Tibial nerve (tissue), 4 donors: ENCODE data around the gene SLC35A1. TPM values are rescaled to one million over a fixed set of nuclear protein-coding genes. Genes with fewer than 3 reads are reported as not detected.

ENCODE experiments used
- DNase-seq, 2 donors: peaks; one replicate each; pipeline ENCODE4 v3.0.0-alpha.2; 2019; ENCODE audit warnings: low spot score in 2 of 2
- H3K27ac ChIP-seq, 4 donors: fragments of 200-600 bp; sonication (generic) in 3 of 4; one replicate each; pipeline ENCODE4 v1.5.1; 2017 to 2019; ENCODE audit warnings: mild to moderate bottlenecking in 1 of 4
- H3K27me3 ChIP-seq, 2 donors: fragments of 200-600 bp; sonication (generic) in 1 of 2; one replicate each; pipeline versions ENCODE4 v1.5.1 to v1.6.0; 2017 to 2019
- H3K36me3 ChIP-seq, 3 donors: fragments of 200-600 bp; sonication (generic); one replicate each; pipeline ENCODE4 v1.5.1; 2018 to 2019
- H3K4me1 ChIP-seq, 4 donors: fragments of 200-600 bp; sonication (generic) in 3 of 4; one replicate each; pipeline ENCODE4 v1.5.1; 2017 to 2019
- H3K4me3 ChIP-seq, 4 donors: fragments of 200-600 bp; sonication (generic) in 3 of 4; one replicate each; pipeline ENCODE4 v1.5.1; 2017 to 2019; ENCODE audit warnings: mild to moderate bottlenecking in 1 of 4, moderate library complexity in 1 of 4
- H3K9me3 ChIP-seq, 4 donors: fragments of 200-600 bp; sonication (generic) in 3 of 4; one replicate each; pipeline ENCODE4 v1.5.1; 2017 to 2019
- EP300 ChIP-seq, 2 donors: sonication (generic); formaldehyde crosslinking; IDR thresholded peaks; one replicate each; pipeline ENCODE4 v1.6.1; 2017; ENCODE audit warnings: antibody characterized with exemption in 2 of 2, mild to moderate bottlenecking in 1 of 2
- POLR2A ChIP-seq, 2 donors: fragments of 450-650 bp; IDR thresholded peaks; one replicate each; pipeline ENCODE4 v1.6.1; 2017; ENCODE audit warnings: antibody characterized with exemption in 2 of 2, mild to moderate bottlenecking in 2 of 2, moderate library complexity in 2 of 2
- WGBS, 2 donors: methylation state at CpG; one replicate each; pipeline ENCODE4 v1.1.5; 2018; 5-methylcytosine and 5-hydroxymethylcytosine counted together
- total RNA-seq, 4 donors: library from RNA; depleted of rRNA; stranded (reverse); fragments of >200 nt; gene quantifications; one replicate each; pipeline ENCODE4 v1.1.0, GENCODE V29; 2016
- TF ChIP-seq, protein P1 (sequence below), 5 experiments: fragments of 200-600 bp in 3 of 5; fragments of 450-650 bp in 2 of 5; sonication (generic) in 3 of 5; IDR thresholded peaks; one replicate each; pipeline ENCODE4 v1.5.1; 2016 to 2019; ENCODE audit warnings: antibody characterized with exemption in 5 of 5, mild to moderate bottlenecking in 3 of 5, moderate library complexity in 2 of 5

SLC35A1 gene, protein sequence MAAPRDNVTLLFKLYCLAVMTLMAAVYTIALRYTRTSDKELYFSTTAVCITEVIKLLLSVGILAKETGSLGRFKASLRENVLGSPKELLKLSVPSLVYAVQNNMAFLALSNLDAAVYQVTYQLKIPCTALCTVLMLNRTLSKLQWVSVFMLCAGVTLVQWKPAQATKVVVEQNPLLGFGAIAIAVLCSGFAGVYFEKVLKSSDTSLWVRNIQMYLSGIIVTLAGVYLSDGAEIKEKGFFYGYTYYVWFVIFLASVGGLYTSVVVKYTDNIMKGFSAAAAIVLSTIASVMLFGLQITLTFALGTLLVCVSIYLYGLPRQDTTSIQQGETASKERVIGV
- 10 to 100 TPM; 23.7 to 35.8 (median 26.3) TPM for total RNA-seq

DNA sequence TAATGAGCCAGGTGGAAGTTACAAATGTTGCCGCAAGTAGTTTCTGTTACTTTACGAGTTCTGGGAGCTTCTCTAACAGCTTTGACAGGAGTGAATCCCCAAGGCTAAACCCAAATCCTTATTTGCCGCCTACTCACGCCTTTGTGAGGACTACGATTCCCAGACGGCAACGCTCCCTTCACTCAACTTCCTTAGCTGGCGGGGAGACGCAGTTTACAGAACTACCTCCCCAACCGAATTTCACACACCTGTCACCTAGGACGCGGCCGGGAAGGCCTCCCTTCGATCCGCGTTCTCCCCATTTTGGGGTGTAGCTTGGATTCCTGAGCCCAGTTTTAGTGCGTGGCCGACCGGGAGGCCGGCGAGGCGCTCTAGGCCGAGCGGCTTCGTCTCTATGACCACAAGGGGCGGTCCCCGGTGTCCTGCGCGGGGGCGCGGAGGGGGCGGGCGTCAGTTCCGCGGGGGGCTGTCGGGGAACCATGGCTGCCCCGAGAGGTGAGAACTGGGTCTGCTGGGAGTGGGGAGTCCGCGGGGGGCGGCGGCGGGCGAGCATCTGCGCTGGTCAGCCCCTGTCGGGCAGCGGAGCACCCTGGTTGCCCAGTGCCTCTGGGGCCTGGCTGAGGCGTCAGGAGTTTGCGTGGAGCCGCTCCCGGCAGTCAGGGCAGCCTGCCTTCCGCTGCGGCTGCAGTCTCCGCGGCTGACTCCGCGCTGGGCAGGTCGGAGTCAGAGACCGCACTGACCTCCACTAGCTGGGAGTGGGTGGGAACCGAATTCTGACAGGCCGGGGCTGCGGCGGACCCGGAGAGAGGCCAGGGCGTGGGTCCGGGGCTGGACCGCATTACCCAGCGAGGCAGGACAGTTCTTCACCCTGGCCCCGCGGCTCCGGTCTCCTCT is at the start of gene SLC35A1:
TSS of gene SLC35A1 (plus strand) at position 450 of the 894 bp plus-strand sequence. CDS start at position 480, 30 bp downstream.
- 1% methylated on average over 18 to 31 of the region's 70 CpGs for WGBS, 2 donors
- H3K27ac ChIP-seq = peak within 1 kb of the TSS; percentile 80 to 97 (median 92)
- peak within 1 kb of the TSS; percentile 67 to 98 (median 82) for H3K4me3 ChIP-seq
- H3K9me3 ChIP-seq = no peaks in the 10 kb centered on the region
- peaks cover 0 to 18% (median 4%) of the 10 kb centered on the region in 4 donors for H3K4me1 ChIP-seq
- peak; percentile 68 to 76 for DNase-seq
- no peaks in the 10 kb centered on the region for H3K27me3 ChIP-seq
- peaks cover 0 to 6% (median 0%) of the 10 kb centered on the region in 3 donors for H3K36me3 ChIP-seq
- TF ChIP-seq, protein P1, sequence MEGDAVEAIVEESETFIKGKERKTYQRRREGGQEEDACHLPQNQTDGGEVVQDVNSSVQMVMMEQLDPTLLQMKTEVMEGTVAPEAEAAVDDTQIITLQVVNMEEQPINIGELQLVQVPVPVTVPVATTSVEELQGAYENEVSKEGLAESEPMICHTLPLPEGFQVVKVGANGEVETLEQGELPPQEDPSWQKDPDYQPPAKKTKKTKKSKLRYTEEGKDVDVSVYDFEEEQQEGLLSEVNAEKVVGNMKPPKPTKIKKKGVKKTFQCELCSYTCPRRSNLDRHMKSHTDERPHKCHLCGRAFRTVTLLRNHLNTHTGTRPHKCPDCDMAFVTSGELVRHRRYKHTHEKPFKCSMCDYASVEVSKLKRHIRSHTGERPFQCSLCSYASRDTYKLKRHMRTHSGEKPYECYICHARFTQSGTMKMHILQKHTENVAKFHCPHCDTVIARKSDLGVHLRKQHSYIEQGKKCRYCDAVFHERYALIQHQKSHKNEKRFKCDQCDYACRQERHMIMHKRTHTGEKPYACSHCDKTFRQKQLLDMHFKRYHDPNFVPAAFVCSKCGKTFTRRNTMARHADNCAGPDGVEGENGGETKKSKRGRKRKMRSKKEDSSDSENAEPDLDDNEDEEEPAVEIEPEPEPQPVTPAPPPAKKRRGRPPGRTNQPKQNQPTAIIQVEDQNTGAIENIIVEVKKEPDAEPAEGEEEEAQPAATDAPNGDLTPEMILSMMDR (IDR thresholded peaks at IDR 0.05) = peak; percentile 9 to 62 (median 42)
- TF ChIP-seq EP300 (IDR thresholded peaks at IDR 0.05) = peak; percentile 57 to 89
- TF ChIP-seq POLR2A (IDR thresholded peaks at IDR 0.05) = peak; percentile 8 to 43

GRCh38 chr6:87426789-87427188 is 46.0 kb upstream of the SLC35A1 start:
- Histone ChIP-seq H3K27ac (no peak overlapping the region), H3K9me3 (no peaks in the 10 kb centered on the region), H3K36me3 (no peaks in the 10 kb centered on the region), H3K4me1 (no peaks in the 10 kb centered on the region), H3K27me3 (no peaks in the 10 kb centered on the region), H3K4me3 (no peak overlapping the region)
- DNase-seq = no peak
- TF ChIP-seq POLR2A (IDR thresholded peaks at IDR 0.05) (no peak), EP300 (IDR thresholded peaks at IDR 0.05) (no peak)
- TF ChIP-seq, protein P1 (IDR thresholded peaks at IDR 0.05) = no peak
- WGBS, 2 donors = 83 to 86% methylated on average over 4 of the region's 4 CpGs

GRCh38 chr6:87430499-87430898 is 42.3 kb upstream of the SLC35A1 start:
- no peak for TF ChIP-seq EP300 (IDR thresholded peaks at IDR 0.05)
- no peak overlapping the region for H3K4me3 ChIP-seq
- no peaks in the 10 kb centered on the region for H3K9me3 ChIP-seq
- WGBS, 2 donors = 59 to 60% methylated on average over 3 of the region's 3 CpGs
- H3K4me1 ChIP-seq = no peaks in the 10 kb centered on the region
- no peaks in the 10 kb centered on the region for H3K36me3 ChIP-seq
- H3K27ac ChIP-seq = no peak overlapping the region
- no peak for DNase-seq
- no peaks in the 10 kb centered on the region for H3K27me3 ChIP-seq

DNA sequence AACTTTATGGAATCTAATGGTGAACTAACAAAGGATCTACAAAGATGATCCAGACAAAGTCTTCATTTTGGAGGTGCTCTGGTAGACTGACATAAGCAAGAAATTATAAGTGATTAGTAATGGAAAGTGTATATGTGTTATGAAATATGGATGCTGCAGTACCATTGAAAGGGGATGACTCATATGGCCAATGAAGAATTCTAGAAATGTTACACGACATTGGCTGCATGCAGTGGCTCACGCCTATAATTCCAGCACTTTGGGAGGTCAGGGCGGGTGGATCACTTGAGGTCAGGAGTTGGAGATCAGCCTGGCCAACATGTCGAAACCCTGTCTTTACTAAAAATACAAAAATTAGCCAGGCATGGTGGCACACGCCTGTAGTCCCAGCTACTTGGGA is 41.5 kb upstream of the SLC35A1 start:
- H3K9me3 ChIP-seq = no peaks in the 10 kb centered on the region
- no peak for DNase-seq
- no peak overlapping the region for H3K27ac ChIP-seq
- no peaks in the 10 kb centered on the region for H3K36me3 ChIP-seq
- H3K4me3 ChIP-seq = no peak overlapping the region
- no peaks in the 10 kb centered on the region for H3K4me1 ChIP-seq
- no peaks in the 10 kb centered on the region for H3K27me3 ChIP-seq
- 68 to 82% methylated on average over 5 of the region's 5 CpGs for WGBS, 2 donors
- TF ChIP-seq, protein P1 (IDR thresholded peaks at IDR 0.05) = no peak
- no peak for TF ChIP-seq POLR2A (IDR thresholded peaks at IDR 0.05)
- TF ChIP-seq EP300 (IDR thresholded peaks at IDR 0.05) = no peak

DNA sequence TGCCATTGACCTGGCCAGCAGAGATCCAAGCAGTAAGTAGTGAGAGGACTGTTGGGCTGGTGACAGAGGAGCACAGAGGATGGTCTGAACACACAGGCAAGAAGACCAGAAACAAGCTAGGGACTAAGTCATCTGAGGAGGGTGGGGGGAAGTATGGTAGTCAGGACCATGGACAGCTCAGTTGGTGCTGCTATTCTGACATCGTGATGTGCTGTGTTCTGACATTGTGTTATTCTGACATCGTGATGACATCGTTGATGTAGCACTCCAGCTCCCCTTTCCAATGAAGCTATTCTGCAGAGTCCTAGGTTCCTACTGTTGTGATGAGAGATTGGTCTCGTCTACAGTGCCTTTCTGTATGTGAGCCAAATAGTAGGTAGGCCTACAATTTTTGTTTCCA is 36.3 kb upstream of the SLC35A1 start:
- H3K27ac ChIP-seq = no peak overlapping the region
- DNase-seq = peak in 1 of 2 donors; percentile 21
- H3K36me3 ChIP-seq = no peaks in the 10 kb centered on the region
- no peaks in the 10 kb centered on the region for H3K4me1 ChIP-seq
- no peaks in the 10 kb centered on the region for H3K9me3 ChIP-seq
- H3K4me3 ChIP-seq = no peak overlapping the region
- no peak for TF ChIP-seq EP300 (IDR thresholded peaks at IDR 0.05)
- TF ChIP-seq, protein P1 (IDR thresholded peaks at IDR 0.05) = no peak
- no peak for TF ChIP-seq POLR2A (IDR thresholded peaks at IDR 0.05)
- no peaks in the 10 kb centered on the region for H3K27me3 ChIP-seq
- whole genome bisulfite sequencing, 2 donors = 9 to 12% methylated on average over 4 of the region's 4 CpGs
